GM18499 (cell line): ENCODE measurements around the gene RFC3.

Experiments used
- ATAC-seq: cut with Tn5 transposase; IDR thresholded peaks from one replicate; pipeline ENCODE4 v1.9.1; 2021; ENCODE audit warnings: moderate number of reproducible peaks; ENCODE audit not compliant: insufficient read depth, unreplicated experiment

The RFC3 gene

DNA sequence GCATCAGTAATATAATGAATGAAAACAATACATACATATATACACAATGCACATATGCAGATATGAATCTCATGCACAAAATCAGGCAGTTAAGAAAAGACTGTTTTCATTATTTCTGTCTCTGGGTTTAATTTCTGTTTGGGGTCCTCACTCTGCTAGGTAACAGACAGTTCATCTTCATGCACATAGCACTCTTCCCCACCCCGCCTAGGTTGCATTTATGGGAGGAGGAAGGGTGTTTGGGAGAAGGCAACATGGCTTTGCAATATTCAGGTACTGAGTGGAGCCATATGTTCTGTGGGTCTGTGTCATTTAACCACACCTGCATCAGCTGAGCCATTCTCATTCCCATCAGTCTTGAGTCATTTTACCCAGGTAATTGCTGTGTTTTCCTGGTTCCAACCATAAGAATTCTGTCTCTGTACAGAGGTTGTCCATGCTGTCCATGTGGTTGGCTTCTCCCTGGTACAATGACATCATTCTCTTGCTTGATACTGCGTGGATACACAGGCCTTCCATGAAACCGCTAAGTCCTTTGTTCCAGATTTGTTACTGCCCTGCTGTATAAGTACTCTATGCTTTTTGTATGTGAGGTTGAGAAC lies 45.3 kb downstream of the RFC3 start:
- no peak for ATAC-seq

DNA sequence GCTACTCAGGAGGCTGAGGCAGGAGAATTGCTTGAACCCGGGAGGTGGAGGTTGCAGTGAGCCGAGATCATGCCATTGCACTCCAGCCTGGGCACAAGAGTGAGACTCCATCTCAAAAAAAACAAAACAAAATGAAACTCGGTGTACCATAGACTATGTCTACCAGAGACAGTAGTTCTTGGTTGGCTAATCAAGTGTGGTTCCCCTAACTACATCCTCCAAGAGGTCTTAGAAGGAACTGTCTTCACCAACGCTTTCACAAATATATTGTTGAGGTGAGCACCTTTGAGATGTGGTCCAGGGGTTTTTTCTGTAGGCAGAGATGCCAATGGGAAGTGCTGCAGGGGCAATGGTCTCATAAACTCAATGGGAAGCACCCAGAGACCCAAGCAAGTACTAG lies 48.0 kb downstream of the RFC3 start:
- ATAC-seq: peak; percentile 87

DNA sequence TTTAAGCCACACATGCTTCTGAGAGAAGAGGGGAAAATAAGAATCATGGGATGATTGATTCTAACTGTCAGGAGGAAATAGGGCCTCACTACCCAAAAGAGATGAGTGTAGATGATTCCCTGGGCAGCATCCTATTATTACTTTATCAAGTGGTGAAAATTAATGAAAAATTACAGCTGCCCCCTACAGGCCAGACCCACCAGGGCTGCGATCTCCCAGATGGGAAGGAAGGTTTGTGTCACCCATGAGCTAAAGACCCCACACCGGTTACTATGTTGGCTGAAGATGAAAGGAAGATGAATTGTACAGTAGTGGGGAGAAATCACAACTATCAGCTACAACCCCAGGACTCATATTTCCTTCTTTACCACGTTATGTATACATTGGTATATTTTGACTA lies 49.5 kb downstream of the RFC3 start:
- ATAC-seq: no peak

DNA sequence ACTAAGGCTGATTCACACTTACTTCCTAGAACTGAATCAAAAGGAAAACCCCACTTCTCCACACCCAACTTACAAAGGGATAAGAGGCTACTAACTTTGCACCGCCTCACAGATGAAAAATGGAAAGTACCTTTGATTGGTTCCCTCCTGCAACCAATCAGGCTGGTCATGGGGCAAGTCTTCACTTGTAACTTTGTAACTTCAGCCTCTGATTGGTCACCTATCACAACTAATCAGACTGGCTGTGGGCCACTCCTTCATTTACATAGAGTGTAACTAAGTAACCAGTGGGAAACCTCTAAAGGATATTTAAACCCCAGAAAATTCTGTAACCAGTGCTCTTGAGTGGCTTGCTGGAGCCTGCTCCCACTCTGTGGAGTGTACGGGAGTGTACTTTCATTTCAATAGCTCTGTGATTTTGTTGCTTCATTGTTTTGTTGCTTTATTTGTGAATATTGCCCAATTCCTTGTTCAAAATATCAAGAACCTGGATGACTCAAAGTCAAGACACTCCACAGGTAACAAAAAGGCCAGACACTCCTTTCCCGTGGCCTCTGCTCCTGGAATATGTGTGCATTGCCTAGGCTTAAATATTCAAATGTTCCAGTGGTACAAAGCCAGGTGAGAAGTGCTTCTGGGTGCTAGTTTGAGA lies 50.5 kb downstream of the RFC3 start:
- ATAC-seq: no peak

DNA sequence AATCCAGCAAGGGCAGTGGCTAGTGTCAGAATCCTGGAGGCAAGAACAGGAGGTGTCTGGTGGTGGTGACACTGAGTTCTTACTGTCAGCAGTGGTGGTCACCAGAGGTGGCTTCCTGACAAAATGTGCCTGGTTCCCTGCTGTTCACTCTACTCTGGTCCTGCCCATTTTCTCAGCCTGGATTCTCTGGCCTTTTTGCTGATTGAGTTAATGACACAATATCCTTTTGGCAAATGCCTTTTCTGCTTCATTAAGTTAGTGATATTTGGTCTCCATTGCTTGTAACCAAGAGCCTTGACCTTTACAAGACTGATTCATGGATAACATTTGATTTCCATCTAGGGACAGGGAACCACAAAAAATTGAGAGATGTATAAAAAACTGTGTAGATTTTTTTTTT lies 51.1 kb downstream of the RFC3 start:
- ATAC-seq: no peak

DNA sequence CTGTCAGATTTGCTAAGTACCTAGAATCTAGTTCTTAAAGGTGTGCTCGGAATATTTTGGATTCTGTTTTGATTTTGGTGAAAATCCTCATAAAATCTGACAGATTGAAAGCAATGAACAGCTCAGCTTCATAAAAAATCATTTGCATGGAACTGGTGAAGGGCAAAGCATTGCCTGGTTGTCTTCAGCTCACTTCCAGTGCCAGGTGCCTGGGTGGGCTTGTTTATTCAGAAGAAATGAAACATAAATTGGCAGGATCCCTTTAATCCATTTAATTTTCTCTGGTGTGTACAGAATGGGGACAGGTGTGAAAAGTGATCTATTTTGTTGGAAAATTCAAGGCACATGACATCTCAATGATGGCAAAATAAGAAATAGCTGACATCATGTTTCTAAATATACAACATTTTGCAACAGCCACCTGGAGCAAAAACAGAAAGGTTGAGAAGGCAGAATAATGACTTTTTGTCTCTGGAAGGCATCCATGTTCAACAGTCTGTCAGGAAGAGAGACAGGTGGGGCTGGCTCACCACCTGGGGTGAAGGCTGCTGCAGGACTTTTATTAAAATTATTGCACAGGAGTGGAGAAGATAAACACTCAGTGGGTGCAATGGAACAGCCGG lies 52.2 kb downstream of the RFC3 start:
- no peak for ATAC-seq

DNA sequence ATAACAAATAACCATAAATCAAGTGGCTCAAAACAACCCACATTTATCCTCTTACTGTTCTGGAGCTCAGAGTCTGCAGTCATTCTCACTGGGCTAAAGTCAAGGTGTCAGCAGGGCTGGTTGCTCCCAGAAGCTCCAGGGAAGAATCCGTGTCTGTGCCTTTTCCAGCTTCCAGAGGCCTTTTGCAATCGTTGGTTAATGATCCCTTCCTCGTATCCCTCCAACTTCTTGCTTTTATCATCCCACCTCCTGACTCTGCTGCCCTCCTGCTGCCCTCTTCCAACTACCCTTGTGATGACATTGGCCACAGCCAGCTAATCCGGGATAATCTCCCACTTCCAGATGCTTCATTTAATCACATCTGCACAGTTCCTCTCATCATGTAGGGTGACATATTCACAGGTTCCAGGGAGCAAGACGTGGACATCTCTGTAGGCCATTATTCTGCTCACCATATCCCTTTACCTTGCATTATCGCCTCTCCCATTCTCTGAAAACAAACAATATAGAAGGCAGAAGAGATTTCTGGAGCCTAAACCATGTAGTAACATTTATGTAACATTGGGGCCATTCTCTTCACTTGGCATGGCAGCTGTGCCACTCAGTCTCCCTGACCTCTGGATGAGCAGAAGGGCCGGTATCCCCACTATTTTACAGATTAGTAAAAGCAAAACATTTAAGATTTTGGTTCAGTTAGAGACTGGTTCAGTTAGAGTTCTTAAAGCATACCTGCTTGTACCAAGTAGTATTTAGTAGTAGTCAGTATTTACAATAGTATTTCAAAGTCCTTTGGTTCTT lies 53.5 kb downstream of the RFC3 start:
- ATAC-seq: no peak

DNA sequence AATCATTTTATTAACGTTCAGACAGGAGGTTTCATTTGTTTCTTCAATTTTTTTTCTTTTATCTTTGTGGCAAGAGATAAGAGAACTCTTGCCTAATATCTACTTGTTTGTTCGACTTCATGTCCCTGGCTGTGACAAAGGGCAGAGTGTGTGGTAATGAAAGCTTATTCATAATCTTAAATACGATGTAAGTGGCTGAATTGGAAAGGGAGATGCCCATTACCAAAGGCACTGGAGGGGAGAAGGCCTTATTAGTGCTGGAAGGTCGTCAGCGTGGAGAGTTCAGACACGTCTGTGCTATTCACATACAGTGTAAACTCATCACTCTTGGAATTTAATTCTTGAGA lies 54.0 kb downstream of the RFC3 start:
- no peak for ATAC-seq

DNA sequence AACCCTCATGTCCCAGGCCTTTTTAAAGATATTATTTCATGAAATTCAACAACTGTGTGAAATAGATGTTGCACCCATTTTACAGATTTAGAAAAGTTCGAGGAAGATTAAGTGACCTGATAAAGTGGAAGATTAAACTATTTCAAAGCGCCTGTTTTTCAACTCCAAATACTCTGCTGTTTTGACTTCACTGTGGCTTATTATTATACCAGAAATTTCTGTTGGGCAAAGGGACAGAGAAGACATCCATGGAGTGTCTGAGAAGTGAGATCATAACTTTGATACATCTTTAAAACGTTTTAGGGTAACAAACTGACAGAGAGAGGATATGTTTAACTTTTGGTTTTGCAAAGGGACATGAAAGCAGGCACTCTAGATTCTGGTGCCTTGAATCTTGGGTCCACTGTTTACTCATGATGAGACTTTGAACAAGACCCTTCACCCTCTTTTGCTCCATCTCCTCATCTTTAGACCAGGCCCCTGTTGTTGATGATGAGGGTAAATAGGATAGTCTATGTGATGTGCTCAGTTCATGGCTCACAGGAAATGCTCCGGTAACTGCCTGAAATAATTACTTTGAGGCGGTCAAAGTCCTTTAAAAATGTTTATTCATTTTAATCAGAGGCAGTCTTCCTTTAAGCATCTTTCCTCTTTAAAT lies 55.4 kb downstream of the RFC3 start:
- no peak for ATAC-seq

DNA sequence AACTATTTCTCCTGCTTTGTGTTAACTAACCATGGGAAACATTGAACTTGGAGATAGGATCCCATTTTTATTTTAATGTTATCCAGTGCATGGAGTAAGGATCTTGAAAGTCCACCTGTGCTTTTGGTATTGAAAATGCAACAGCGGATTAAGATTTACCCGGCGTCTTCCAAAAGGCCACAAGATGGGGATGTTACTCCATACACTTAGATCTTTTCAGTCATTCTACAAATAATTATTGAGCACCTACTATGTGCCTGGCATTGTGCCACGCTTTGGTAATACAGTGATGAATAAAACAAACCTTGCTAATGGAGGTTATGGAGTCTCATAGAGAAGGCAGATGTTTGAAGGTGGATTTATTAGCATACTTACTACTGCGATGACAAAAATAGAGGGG lies 56.9 kb downstream of the RFC3 start:
- ATAC-seq: no peak

DNA sequence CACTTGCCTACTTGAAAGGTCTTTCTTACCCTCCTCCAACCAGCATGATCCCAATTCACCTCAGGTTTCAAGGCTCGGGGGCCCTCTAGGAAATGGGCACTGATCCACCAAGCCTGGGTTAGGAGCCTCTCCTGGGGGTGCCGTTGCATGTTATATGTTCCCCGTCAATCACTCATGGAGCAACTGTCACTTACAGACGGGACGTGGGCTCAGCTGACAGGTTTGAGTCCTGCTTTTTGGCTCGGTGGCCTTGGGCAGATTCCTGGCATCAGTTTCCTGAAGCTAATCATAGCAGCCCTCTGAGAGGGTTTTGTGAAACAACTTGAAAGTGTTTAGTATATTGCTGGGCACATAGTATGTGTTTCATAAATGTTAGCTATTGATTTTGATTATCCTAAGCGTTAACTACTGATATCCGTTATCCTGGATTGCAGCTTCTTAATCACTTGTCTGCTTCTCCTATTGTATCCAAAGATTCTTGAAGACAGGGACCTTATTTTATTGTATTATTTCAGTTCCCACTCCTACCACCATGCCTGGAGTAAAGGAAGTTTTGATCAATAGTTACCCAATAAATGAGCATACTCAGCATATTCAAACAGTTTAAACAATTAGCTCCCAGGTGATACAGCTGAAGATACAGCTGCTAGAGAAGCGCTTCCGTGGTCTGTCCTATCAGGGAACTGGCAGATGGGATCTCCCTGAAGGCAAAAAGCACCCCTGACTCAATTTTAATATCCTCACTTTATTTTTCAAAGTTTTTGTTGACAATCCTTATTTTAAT lies 57.9 kb downstream of the RFC3 start:
- no peak for ATAC-seq

DNA sequence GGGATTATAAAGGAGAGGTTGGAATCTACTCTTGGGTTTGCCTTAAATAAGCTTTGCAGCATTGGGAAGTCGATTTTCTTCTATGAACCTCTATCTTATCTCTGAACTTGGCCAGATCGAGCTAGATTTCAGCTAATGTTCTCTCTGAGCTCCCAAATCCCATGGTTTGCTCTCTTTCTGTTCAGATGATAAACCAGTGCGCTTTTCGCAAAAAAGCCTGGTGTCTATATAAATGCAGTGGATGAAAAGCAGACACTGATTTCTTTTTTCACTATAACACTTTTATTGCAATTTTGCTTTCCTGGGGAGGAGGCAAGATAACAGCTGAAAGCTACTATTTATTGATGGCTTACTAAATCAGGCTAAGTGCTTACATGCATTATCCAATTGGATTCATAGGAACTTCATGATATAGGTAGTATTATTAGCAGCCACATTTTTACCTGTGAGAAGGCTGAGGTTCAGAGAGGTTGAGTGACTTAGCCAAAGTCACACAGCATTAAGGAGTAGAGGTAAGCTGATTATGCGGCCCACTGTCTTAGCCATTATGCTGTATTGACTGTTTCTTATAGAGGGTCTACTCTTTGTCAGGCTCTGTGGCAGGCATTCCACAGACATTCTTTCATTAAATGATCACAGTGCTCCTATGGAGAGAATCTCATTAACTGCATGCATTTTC lies 58.9 kb downstream of the RFC3 start:
- no peak for ATAC-seq

DNA sequence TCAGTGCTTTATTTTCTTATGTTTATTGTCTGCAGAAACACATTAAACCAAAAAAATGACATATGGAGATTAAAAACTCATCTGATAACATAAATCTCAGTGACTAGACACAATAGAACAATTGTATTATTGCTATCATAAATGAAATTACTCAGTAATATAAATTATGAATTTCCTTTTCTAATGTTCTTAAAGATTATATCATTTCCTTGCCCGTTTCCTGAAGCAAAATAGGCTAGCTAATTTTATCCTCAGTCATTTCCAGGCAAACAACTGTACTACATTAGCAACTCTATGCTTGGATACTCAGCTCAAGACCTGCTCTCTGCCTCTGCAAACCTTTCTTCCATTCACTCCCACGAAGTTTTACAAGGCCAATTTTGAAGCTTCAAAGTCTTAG lies 61.2 kb downstream of the RFC3 start:
- no peak for ATAC-seq

DNA sequence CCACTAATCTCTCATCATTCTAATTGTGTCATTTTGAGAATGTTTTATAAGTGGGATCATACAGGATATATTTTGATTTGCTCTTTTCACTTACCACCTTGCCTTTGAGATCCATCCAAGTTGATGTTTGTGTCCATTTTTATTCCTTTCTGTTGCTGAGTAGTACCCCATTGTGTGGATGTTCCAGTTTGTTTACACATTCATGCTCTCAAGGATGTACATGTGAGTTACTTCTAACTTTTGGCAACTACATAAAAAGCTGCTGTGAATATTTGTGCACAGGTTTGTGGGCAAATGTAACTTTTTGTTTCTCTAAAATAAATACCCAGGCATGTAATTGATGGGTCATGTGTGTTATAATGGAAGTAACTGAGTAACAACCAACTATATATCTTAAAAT lies 64.9 kb downstream of the RFC3 start:
- ATAC-seq: no peak

DNA sequence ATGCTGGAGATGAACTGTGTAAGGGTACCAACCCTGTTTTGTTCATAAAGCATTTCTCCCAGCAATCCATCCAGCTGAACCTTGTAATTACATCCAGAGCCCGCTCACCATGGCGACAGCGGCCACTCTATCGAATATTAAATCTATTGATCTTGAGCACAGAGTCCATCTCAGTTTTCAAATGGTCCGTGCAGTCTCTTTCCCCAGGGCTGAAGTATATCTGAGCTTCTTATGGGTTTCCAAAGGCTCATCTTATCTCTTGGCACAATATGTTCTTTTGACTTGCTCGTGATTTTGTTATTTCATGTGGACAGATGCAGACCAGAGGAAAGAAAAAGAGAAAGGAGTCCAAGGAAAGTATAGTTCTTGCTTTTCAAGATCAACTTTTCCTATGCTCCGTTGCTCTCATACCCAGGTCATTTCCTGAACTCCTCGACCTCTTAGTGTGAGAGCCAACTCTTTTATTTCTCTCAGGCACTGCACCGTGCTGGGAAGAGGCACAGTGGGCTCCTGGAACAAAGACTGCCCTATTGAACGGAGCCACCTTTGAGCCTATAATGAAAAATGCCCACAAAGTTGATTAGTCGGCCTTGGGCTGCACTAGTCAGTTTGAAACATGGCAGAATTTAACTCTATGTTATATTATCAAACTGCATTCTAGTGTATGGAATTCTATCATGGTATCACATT lies 66.7 kb downstream of the RFC3 start:
- no peak for ATAC-seq
